Fibroblast of lung (primary cell): ENCODE measurements around the gene NOA1.

Experiments used
- CTCF ChIP-seq, 2 donors: IDR thresholded peaks in 1 of 2; conservative IDR thresholded peaks in 1 of 2; 1 replicate in 1 of 2; 2 replicates in 1 of 2; pipeline ENCODE4 v1.5.1; 2011 to 2012; ENCODE audit warnings: low read length in 2 of 2, control low read depth in 1 of 2, inconsistent platforms in 1 of 2, low read depth in 1 of 2, mild to moderate bottlenecking in 1 of 2
- EZH2 ChIP-seq: IDR thresholded peaks from 2 replicates; pipeline ENCODE4 v1.5.1; 2012; ENCODE audit warnings: low read length, control low read depth, mild to moderate bottlenecking; ENCODE audit errors: missing control alignments

GRCh38 chr4:56976283-56976836, 1.0 kb downstream of the NOA1 start:
- TF ChIP-seq CTCF (conservative IDR thresholded peaks at IDR 0.05 in 1 of 2, IDR thresholded peaks at IDR 0.05 in 1 of 2; ENCODE audit: low read depth in 1 of 2, low read length in 2 of 2) (no peak), EZH2 (no peak)
